ENCODE data around the gene AP2M1.

Gene AP2M1

GRCh38 chr3:184223946-184224345 is 49.3 kb downstream of the AP2M1 start:
- DNase-seq, result no peak

- peak in 3 of 56 donors; percentile 9 to 10 (median 10) for DNase-seq
These were observed 52.9 kb downstream of the AP2M1 start for GRCh38 chr3:184227481-184227935.

GRCh38 chr3:184228376-184229137 is 53.9 kb downstream of the AP2M1 start:
- DNase-seq, result no peak

- peak in 23 of 56 donors; percentile 8 to 62 (median 29) for DNase-seq
These were observed 54.9 kb downstream of the AP2M1 start, which contains the start of gene VWA5B2 for GRCh38 chr3:184229394-184230080. TSS of gene VWA5B2 (plus strand) at chr3:184229585. CDS start at chr3:184230529, 944 bp downstream.

- DNase-seq, result peak in 1 of 56 donors; percentile 35
These were observed 55.5 kb downstream of the AP2M1 start for GRCh38 chr3:184230081-184230602.

GRCh38 chr3:184230603-184231528 is 56.2 kb downstream of the AP2M1 start:
- DNase-seq, result peak in 5 of 56 donors; percentile 7 to 24 (median 19)

GRCh38 chr3:184231671-184232070 is 57.0 kb downstream of the AP2M1 start:
- peak in 1 of 56 donors; percentile 11 for DNase-seq

- no peak for DNase-seq
These were observed 58.6 kb downstream of the AP2M1 start for GRCh38 chr3:184233127-184233843.
